Thyroid gland (tissue), 4 donors: Measurements from ENCODE around the gene PCDHGA5.

Source experiments
- CTCF ChIP-seq, 6 experiments: fragments of 200-600 bp in 3 of 6; fragments of 450-650 bp in 3 of 6; sonication (generic) in 3 of 6; IDR thresholded peaks; one replicate each; pipeline ENCODE4 v1.5.1; 2016 to 2019; ENCODE audit warnings: antibody characterized with exemption in 6 of 6, mild to moderate bottlenecking in 2 of 6, inconsistent platforms in 1 of 6, moderate library complexity in 1 of 6
- POLR2A ChIP-seq, 2 donors: fragments of 450-650 bp; IDR thresholded peaks; one replicate each; pipeline ENCODE4 v1.6.1; 2017; ENCODE audit warnings: antibody characterized with exemption in 2 of 2, mild to moderate bottlenecking in 2 of 2, moderate library complexity in 1 of 2

- TF ChIP-seq CTCF (IDR thresholded peaks at IDR 0.05) (peak in 2 of 6 experiments; percentile 15 to 20), POLR2A (IDR thresholded peaks at IDR 0.05) (no peak)
Observed at GRCh38 chr5:141359790-141360426, 4.1 kb upstream of the PCDHGA5 start, which contains the start of gene PCDHGB2.
